GM21619 (cell line): ENCODE data around the gene ZSCAN10.
"Not testable (repeated sequence)": the region's sequence is repeated elsewhere in the genome, so short reads cannot be mapped to it uniquely, and the experiment has no call there.

ENCODE experiments used
- ATAC-seq: cut with Tn5 transposase; IDR thresholded peaks from one replicate; pipeline ENCODE4 v1.9.1; 2021; ENCODE audit not compliant: unreplicated experiment

The ZSCAN10 gene

GRCh38 chr16:3098459-3099394, at the start of gene ZSCAN10:
TSS of gene ZSCAN10 (minus strand) at chr16:3099294. CDS start at chr16:3092937, 6,357 bp downstream.
- no peak for ATAC-seq

GRCh38 chr16:3148256-3149192, 49.4 kb upstream of the ZSCAN10 start:
- ATAC-seq = no peak

- no peak for ATAC-seq
Observed at GRCh38 chr16:3147757-3148104, 48.6 kb upstream of the ZSCAN10 start.

- no peak for ATAC-seq
Observed at GRCh38 chr16:3147046-3147756, 48.1 kb upstream of the ZSCAN10 start.

GRCh38 chr16:3145660-3146059, 46.6 kb upstream of the ZSCAN10 start:
- no peak for ATAC-seq

GRCh38 chr16:3145151-3145550, 46.1 kb upstream of the ZSCAN10 start:
- ATAC-seq = no peak

- ATAC-seq = no peak
Observed at GRCh38 chr16:3144321-3144983, 45.4 kb upstream of the ZSCAN10 start.

- ATAC-seq = no peak
Observed at GRCh38 chr16:3143598-3144320, 44.7 kb upstream of the ZSCAN10 start.

- ATAC-seq = no peak
Observed at GRCh38 chr16:3143189-3143588, 44.1 kb upstream of the ZSCAN10 start.

GRCh38 chr16:3142770-3143169, 43.7 kb upstream of the ZSCAN10 start:
- no peak for ATAC-seq

- ATAC-seq = no peak
Observed at GRCh38 chr16:3142327-3142726, 43.2 kb upstream of the ZSCAN10 start.

GRCh38 chr16:3141781-3142311, 42.8 kb upstream of the ZSCAN10 start:
- no peak for ATAC-seq

GRCh38 chr16:3140603-3141427, 41.7 kb upstream of the ZSCAN10 start:
- no peak for ATAC-seq

- ATAC-seq = not testable (repeated sequence)
Observed at GRCh38 chr16:3139561-3139960, 40.5 kb upstream of the ZSCAN10 start.

GRCh38 chr16:3138823-3139426, 39.8 kb upstream of the ZSCAN10 start:
- ATAC-seq = no peak

- ATAC-seq = no peak
Observed at GRCh38 chr16:3138342-3138741, 39.2 kb upstream of the ZSCAN10 start.

- no peak for ATAC-seq
Observed at GRCh38 chr16:3137267-3137666, 38.2 kb upstream of the ZSCAN10 start.

- ATAC-seq = no peak
Observed at GRCh38 chr16:3135126-3135715, 36.1 kb upstream of the ZSCAN10 start.
